ENCODE measurements around the gene SERPINA1.

DNA sequence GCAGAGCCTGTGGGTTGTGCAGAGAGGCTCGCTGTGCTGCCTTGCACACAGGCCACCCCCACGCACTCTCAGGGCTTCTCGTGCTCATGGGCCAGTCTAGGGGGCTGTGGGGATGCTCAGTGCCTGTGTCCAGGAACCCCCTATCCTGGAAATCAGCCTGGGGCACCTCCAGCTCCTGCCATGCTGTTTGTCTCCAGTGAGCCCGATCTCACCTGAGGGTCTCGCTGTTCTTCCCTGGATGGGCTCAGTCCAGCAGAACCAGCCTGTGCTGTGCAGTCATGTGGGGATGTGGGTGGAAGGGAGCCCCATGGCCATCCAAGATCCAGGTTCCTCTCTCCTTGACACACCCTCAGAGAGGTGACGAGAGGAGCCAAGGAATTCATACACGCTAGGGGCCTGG, 26.7 kb downstream of the SERPINA1 start:
- TF ChIP-seq MYC (IDR thresholded peaks at IDR 0.05; ENCODE audit: borderline replicate concordance, low read length) (no peak), RAD21 (conservative IDR thresholded peaks at IDR 0.05 in 1 of 2, IDR thresholded peaks at IDR 0.05 in 1 of 2) (no peak), CTCF (IDR thresholded peaks at IDR 0.05) (no peak), PHF8 (IDR thresholded peaks at IDR 0.05; ENCODE audit: borderline replicate concordance, low read depth) (no peak), KDM1A (IDR thresholded peaks at IDR 0.05; ENCODE audit: low read depth) (no peak), CHD2 (IDR thresholded peaks at IDR 0.05; ENCODE audit: low read length, partially characterized antibody) (no peak), TP53 (CRISPR knock-in tag; IDR thresholded peaks at IDR 0.05) (no peak)

Data from A549 (cell line).